Ramos (cell line): ENCODE data around the gene KRAS.
"Not testable (repeated sequence)": the region's sequence is repeated elsewhere in the genome, so short reads cannot be mapped to it uniquely, and the experiment has no call there.

Source experiments
- in situ Hi-C: fragments of 300-500 bp; cut with MboI; formaldehyde crosslinking; loops from one replicate; pipeline ENCODE4 v1.14.3; 2022; ENCODE audit warnings: low sequenced_read_pairs; ENCODE audit not compliant: unreplicated experiment

The KRAS gene

DNA sequence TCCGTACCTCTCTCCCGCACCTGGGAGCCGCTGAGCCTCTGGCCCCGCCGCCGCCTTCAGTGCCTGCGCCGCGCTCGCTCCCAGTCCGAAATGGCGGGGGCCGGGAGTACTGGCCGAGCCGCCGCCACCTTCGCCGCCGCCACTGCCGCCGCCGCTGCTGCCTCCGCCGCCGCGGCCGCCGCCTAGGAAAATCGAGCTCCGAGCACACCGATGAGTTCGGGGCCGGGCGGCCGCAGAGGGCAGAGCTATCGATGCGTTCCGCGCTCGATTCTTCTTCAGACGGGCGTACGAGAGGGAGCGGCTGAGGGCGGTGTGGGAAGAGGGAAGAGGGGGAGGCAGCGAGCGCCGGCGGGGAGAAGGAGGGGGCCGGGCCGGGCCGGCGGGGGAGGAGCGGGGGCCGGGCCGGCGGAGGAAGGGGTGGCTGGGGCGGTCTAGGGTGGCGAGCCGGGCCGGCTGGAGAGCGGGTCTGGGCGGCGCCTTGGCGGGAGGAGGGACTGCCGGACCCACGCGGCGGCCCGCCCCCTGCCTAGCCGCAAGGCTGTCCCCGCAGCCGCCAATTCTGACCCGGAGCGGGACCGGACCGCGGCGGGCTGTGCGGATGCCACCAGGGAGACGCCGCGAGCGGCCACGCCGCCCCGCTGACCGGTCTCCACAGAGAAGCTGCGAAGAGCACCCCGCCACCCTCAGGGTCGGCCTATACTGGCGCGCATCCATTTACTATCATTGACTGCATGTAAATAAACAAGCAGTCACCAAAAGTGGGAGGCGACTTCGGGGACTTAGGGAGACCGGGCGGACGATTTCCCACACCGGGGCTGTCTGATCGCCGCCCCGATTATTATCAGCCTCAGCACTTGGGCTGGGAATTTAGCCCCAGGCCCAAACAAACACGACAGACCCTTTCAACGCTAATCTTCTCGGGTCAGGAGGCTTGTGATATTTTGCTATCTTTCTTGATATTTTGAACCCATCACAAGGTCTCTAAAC, at the start of gene KRAS:
Gene KRAS (minus strand): TSS at position 186 of the 987 bp plus-strand sequence.
- in situ Hi-C loops, result no loop called here

DNA sequence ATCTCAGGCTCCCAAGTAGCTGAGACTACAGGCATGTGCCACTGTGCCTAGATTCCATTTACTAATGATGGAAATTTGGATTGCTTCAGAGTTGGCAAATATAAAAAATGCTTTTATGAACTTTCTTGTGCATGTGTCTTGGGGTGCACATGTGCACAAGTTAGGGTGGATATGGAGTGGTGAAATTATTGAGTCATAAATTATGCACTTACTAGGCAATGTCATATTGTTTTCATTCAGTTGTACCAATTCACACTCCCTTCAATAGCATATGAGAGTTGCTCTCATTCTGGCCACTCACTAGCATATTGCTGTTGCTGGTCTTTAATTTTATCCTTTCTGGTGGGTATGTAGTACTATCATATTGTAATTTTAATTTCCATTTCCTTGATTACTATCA, 45.7 kb upstream of the KRAS start:
- in situ Hi-C loops, result no loop called here

GRCh38 chr12:25295361-25295760, 44.6 kb upstream of the KRAS start:
- in situ Hi-C loops, result no loop called here

DNA sequence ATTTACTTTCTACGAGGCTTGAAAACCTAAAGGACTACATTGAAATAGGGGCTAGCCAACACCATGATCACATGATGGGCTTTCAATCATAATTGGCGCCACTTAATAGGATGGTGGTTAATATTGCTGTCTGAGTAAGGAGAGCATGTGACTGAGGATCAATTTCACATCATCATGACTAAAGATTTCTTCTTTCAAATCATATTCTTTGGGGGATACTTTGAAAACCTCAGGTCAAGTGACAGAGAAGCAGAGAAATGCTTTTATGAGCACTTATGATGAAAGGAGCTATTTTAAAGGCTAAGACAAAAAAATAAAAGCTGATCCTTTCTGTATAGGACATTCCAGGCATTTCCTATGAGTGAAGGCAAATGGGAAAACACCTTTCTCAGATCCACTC, 42.9 kb upstream of the KRAS start:
- in situ Hi-C loops, result no loop called here

- in situ Hi-C loops, result not testable (repeated sequence)
Measured at GRCh38 chr12:25292810-25293221, 42.1 kb upstream of the KRAS start.

- in situ Hi-C loops, result no loop called here
Measured at GRCh38 chr12:25287610-25288009, 36.9 kb upstream of the KRAS start.

GRCh38 chr12:25286837-25287236, 36.1 kb upstream of the KRAS start:
- in situ Hi-C loops, result no loop called here

DNA sequence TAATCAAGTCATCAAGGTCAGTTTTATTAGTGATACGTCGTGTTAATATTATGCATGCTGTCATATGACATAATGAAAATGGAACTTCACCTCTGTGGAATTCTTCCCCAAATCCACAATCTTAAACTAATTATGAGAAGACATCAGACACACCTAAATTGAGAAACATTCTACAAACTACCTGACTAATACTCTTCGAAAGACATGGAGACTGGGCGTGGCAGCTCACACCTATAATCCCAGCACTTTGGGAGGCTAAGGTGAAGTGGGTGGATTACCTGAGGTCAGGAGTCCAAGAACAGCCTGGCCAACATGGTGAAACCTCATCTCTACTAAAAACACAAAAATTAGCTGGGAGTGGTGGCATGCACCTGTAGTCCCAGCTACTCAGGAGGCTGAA, 33.3 kb upstream of the KRAS start:
- in situ Hi-C loops, result no loop called here

GRCh38 chr12:25283006-25283405, 32.3 kb upstream of the KRAS start:
- in situ Hi-C loops, result no loop called here

- in situ Hi-C loops, result no loop called here
Measured at GRCh38 chr12:25280082-25280481, 29.4 kb upstream of the KRAS start.

- in situ Hi-C loops, result no loop called here
Measured at GRCh38 chr12:25278269-25278668, 27.5 kb upstream of the KRAS start.

DNA sequence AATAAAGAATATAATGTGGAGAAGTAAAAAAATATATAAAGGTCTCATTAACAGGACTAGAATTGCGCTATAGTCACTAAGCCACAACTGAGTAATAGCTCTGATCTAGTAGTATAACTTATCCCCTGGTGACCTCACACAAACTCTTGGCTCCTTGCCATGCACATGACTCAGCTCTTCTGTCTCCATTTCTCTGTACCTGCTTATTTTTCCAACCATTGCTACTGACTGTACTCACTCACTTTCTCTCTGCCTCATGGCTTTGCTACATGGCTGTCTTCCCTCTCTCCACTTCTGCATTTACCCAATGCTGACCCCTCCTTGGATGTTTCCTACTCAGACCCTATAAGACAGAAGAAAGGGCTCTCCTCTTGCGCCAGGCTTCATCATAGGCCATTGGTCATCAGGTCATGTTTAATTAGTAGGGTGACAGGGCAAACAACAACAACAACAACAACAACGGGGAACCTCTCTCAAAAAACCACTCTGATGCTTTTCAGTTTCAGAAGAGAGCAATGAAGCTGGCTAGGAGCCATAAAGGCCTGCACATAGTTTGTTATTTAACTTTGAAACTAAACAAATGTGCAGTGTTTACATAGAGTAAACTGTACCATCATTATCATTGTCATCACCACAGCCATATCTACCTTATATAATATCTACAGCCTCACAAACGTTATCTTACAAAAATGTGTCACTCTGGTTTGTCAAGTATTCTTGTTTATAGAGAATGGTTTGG, 25.6 kb upstream of the KRAS start:
- in situ Hi-C loops, result no loop called here

- in situ Hi-C loops, result no loop called here
Measured at GRCh38 chr12:25271486-25272098, 20.9 kb upstream of the KRAS start.

GRCh38 chr12:25269701-25270100, 19.0 kb upstream of the KRAS start:
- in situ Hi-C loops, result no loop called here

GRCh38 chr12:25266497-25266896, 15.8 kb upstream of the KRAS start:
- in situ Hi-C loops, result no loop called here

- in situ Hi-C loops, result no loop called here
Measured at GRCh38 chr12:25264862-25265261, 14.1 kb upstream of the KRAS start.

DNA sequence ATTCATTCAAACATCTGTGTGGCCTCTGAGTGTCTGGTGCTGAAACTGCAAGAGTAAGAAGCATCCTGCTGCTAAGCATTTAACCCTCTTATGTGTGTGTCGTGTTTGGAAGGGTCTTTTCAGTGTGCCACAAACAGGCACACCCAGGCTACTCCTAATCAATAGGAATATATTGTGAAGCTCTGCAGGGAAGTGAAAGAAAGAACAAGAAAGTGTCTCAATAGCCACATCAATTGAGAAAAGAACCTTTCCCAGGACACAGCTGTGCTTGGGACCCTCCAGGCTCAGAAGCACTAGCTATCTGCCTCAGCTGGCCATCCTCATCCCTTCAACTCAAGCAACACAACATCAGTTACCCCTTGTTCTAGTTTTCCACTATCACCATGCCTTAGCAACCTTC, 13.4 kb upstream of the KRAS start:
- in situ Hi-C loops, result no loop called here

DNA sequence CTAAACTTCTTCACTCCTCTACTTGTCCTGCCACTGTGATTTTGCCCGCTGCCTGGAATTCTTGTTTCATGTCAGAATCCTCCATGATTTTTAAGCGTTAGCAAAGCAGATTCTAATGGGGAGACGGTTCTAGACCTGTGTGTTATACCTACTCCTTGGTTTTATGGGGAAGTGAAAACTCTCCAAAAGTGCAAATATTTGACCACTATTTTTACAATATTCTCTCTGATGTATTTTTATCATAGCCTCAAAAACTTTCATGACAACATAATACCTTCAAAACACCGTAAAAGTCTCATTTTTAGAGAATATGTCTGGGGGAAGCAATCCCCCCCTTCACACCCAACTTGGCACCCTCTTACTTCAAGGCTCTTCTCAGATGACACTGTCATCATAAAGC, 12.9 kb upstream of the KRAS start:
- in situ Hi-C loops, result no loop called here

DNA sequence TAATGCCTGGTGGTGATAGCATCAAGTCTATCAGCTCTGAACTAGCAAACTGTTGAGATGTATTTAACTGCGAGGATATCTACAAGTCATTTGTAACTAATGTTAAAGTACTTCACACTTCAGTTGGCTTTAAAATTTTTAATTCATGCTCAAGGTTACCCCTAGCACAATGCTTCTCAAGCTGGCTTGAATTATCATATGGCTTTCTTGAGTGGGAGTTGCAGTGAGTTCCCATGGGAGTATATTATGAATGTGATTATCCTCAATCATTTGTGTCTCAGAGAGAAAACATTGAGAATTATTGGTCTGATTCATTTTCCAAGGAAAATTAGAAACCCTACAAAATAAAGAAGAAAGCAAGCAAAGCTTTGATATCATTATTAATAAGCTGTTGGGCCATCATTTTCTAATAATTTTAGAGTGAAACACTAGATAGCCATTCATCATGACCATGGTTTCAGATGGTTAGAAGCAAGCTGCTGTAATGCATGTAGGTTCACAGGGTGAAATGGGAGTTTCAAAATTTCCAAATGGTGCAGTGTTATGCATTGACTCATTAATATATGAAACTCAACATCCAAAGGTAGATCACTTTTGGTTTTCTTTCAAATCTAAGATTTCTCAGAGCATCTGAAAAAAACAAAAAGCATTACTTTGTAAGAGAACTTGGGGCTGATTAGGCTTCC, 11.8 kb upstream of the KRAS start:
- in situ Hi-C loops, result no loop called here

GRCh38 chr12:25257590-25258324, 7.0 kb upstream of the KRAS start:
- in situ Hi-C loops, result no loop called here
